K562 (cell line): ENCODE measurements around the gene XRN1. TPM values are rescaled to one million over a fixed set of nuclear protein-coding genes. Genes with fewer than 3 reads are reported as not detected.
A peak's percentile ranks its signal among the peaks of the same experiment; 100 is the strongest.

Experiments used
- DNMT1 ChIP-seq: fragments of 450-650 bp; IDR thresholded peaks from 2 replicates; pipeline ENCODE4 v1.6.1; 2016; ENCODE audit warnings: antibody characterized with exemption, mild to moderate bottlenecking
- EP300 ChIP-seq: IDR thresholded peaks from 2 replicates; pipeline ENCODE4 v1.6.1; 2012; ENCODE audit warnings: low read length, improper control_type of control experiment
- JUND ChIP-seq, 2 experiments: IDR thresholded peaks; 2 replicates in 1 of 2; 3 replicates in 1 of 2; pipeline ENCODE4 v1.6.1; 2011; ENCODE audit warnings: borderline replicate concordance in 2 of 2, low read depth in 2 of 2, low read length in 2 of 2, improper control_type of control experiment in 1 of 2, missing biosample characterization in 1 of 2, missing genetic modification characterization in 1 of 2, missing genetic modification reagents in 1 of 2
- KAT8 ChIP-seq: fragments of 450-650 bp; IDR thresholded peaks from 2 replicates; pipeline ENCODE4 v1.6.1; 2016; ENCODE audit warnings: low read depth, mild to moderate bottlenecking
- LCOR ChIP-seq: sonication (generic); formaldehyde crosslinking; IDR thresholded peaks from 2 replicates; pipeline ENCODE4 v1.8.0; 2022; ENCODE audit warnings: mild to moderate bottlenecking, missing genetic modification reagents
- MAFF ChIP-seq: IDR thresholded peaks from 2 replicates; pipeline ENCODE4 v1.6.1; 2012; ENCODE audit warnings: low read length, improper control_type of control experiment
- MEIS2 ChIP-seq: fragments of 450-650 bp; IDR thresholded peaks from 2 replicates; pipeline ENCODE4 v1.6.1; 2014; ENCODE audit warnings: mild to moderate bottlenecking; ENCODE audit not compliant: partially characterized antibody
- RAD51 ChIP-seq: fragments of 450-650 bp; IDR thresholded peaks from 2 replicates; pipeline ENCODE4 v1.7.1; 2016; ENCODE audit warnings: low read depth, mild to moderate bottlenecking, borderline replicate concordance
- SNIP1 ChIP-seq: fragments of 450-650 bp; IDR thresholded peaks from 2 replicates; pipeline ENCODE4 v1.7.1; 2017; ENCODE audit warnings: low read depth, mild to moderate bottlenecking
- USF1 ChIP-seq: sonication (generic); formaldehyde crosslinking; IDR thresholded peaks from 2 replicates; pipeline ENCODE4 v1.9.0; 2022; ENCODE audit warnings: mild to moderate bottlenecking, missing genetic modification reagents
- ZBTB40 ChIP-seq, 2 experiments: fragments of 450-650 bp in 1 of 2; sonication (generic) in 1 of 2; formaldehyde crosslinking in 1 of 2; IDR thresholded peaks; 2 replicates each; pipeline versions ENCODE4 v1.7.1 to v1.9.0; 2016 to 2022; ENCODE audit warnings: inconsistent platforms in 1 of 2, mild to moderate bottlenecking in 1 of 2, missing genetic modification reagents in 1 of 2
- ZNF316 ChIP-seq: fragments of 450-650 bp; IDR thresholded peaks from 2 replicates; pipeline ENCODE4 v1.6.1; 2016
- polyA plus RNA-seq, 8 experiments: library from polyadenylated mRNA; depleted of rRNA in 4 of 8; stranded (reverse) in 5 of 8; unstranded in 3 of 8; fragments of >200 nt; fragmentation: Nextera tagmentation in 2 of 8; fragmentation: Illumina TruSeq in 1 of 8; extraction: Ambion mirVana in 2 of 8; extraction: Trizol in 1 of 8; gene quantifications; 2 replicates each; pipeline versions ENCODE4 v1.2.1 to v1.2.3, GENCODE V29; 2011 to 2014; ENCODE audit warnings: inconsistent platforms in 1 of 8, missing spikeins in 1 of 8
- total RNA-seq, 7 experiments: library from RNA; depleted of rRNA in 6 of 7; stranded (reverse); fragments of >200 nt in 6 of 7; fragmentation: Illumina TruSeq in 2 of 7; extraction: Trizol in 2 of 7; gene quantifications; 2 replicates each; pipeline versions ENCODE4 v1.2.1 to v1.2.3, GENCODE V29; 2011 to 2021; ENCODE audit warnings: low replicate concordance in 1 of 7
- TF ChIP-seq, protein P1 (sequence below): fragments of 150-350 bp; conservative IDR thresholded peaks from 2 replicates; pipeline ENCODE4 v1.6.1; 2014; ENCODE audit warnings: low read length

Gene XRN1
- total and polyA plus RNA-seq, 9 of the 15 experiments (the other 6 are each of a cell fraction or from before 2014, with no cell fraction given): 3.1 to 28.4 (median 17.2) TPM

- TF ChIP-seq ZBTB40 (IDR thresholded peaks at IDR 0.05) (peak; percentile 53; the same call in 1 of the 2 replicates), ZBTB40 (CRISPR knock-in tag; IDR thresholded peaks at IDR 0.05) (no peak), RAD51 (no peak), DNMT1 (no peak), MEIS2 (no peak), MAFF (no peak), EP300 (no peak; the same call in 1 of the 2 replicates), USF1 (CRISPR knock-in tag) (no peak), KAT8 (no peak), SNIP1 (peak; percentile 74), JUND (IDR thresholded peaks at IDR 0.05; ENCODE audit: borderline replicate concordance, low read depth, low read length) (peak; percentile 61; the same call in 1 of the 2 replicates), JUND (tag; IDR thresholded peaks at IDR 0.05; ENCODE audit: borderline replicate concordance, low read depth, low read length) (peak; percentile 37; the same call in 1 of the 3 replicates), LCOR (CRISPR knock-in tag) (peak; percentile 25; the same call in 1 of the 2 replicates), ZNF316 (no peak)
- TF ChIP-seq, protein P1, sequence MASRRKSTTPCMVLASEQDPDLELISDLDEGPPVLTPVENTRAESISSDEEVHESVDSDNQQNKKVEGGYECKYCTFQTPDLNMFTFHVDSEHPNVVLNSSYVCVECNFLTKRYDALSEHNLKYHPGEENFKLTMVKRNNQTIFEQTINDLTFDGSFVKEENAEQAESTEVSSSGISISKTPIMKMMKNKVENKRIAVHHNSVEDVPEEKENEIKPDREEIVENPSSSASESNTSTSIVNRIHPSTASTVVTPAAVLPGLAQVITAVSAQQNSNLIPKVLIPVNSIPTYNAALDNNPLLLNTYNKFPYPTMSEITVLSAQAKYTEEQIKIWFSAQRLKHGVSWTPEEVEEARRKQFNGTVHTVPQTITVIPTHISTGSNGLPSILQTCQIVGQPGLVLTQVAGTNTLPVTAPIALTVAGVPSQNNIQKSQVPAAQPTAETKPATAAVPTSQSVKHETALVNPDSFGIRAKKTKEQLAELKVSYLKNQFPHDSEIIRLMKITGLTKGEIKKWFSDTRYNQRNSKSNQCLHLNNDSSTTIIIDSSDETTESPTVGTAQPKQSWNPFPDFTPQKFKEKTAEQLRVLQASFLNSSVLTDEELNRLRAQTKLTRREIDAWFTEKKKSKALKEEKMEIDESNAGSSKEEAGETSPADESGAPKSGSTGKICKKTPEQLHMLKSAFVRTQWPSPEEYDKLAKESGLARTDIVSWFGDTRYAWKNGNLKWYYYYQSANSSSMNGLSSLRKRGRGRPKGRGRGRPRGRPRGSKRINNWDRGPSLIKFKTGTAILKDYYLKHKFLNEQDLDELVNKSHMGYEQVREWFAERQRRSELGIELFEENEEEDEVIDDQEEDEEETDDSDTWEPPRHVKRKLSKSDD: peak; percentile 78; the same call in 1 of the 2 replicates
Measured at GRCh38 chr3:142447852-142448823, at the start of gene XRN1 (continued).
